Uterus (tissue), 4 donors: ENCODE measurements around the gene PKP4. TPM values are rescaled to one million over a fixed set of nuclear protein-coding genes. Genes with fewer than 3 reads are reported as not detected.

Source experiments
- DNase-seq, 2 donors: peaks; one replicate each; pipeline ENCODE4 v3.0.0-alpha.2; 2019 to 2020
- H3K27ac ChIP-seq, 2 donors: fragments of 200-600 bp; sonication (generic); 1 replicate in 1 of 2; 2 replicates in 1 of 2; pipeline ENCODE4 v1.5.1; 2016 to 2018
- H3K27me3 ChIP-seq, 2 donors: fragments of 200-600 bp; sonication (generic); one replicate each; pipeline ENCODE4 v1.5.1; 2018 to 2019; ENCODE audit warnings: control low read depth in 1 of 2
- H3K36me3 ChIP-seq, 2 donors: fragments of 200-600 bp; sonication (generic); one replicate each; pipeline ENCODE4 v1.5.1; 2019; ENCODE audit warnings: control low read depth in 1 of 2
- H3K4me1 ChIP-seq, 2 donors: fragments of 200-600 bp; sonication (generic); one replicate each; pipeline ENCODE4 v1.5.1; 2018 to 2019; ENCODE audit warnings: control low read depth in 1 of 2
- H3K4me3 ChIP-seq, 2 donors: fragments of 200-600 bp; sonication (generic); 1 replicate in 1 of 2; 2 replicates in 1 of 2; pipeline ENCODE4 v1.5.1; 2018 to 2019; ENCODE audit warnings: mild to moderate bottlenecking in 1 of 2
- H3K9me3 ChIP-seq, 2 donors: fragments of 200-600 bp; sonication (generic); one replicate each; pipeline ENCODE4 v1.5.1; 2019; ENCODE audit warnings: control low read depth in 1 of 2
- CTCF ChIP-seq, 4 experiments: fragments of 200-600 bp in 2 of 4; fragments of 450-650 bp in 2 of 4; sonication (generic) in 2 of 4; IDR thresholded peaks; one replicate each; pipeline ENCODE4 v1.5.1; 2016 to 2019; ENCODE audit warnings: antibody characterized with exemption in 4 of 4, mild to moderate bottlenecking in 2 of 4, moderate library complexity in 1 of 4
- POLR2A ChIP-seq, 2 donors: fragments of 450-650 bp; IDR thresholded peaks; one replicate each; pipeline ENCODE4 v1.6.1; 2016; ENCODE audit warnings: antibody characterized with exemption in 2 of 2, mild to moderate bottlenecking in 1 of 2, moderate library complexity in 1 of 2
- intact Hi-C: fragments of 100-400 bp; cut with DNase I; formaldehyde crosslinking; loops from one replicate; pipeline ENCODE4 v1.15.1; 2023; ENCODE audit warnings: low total_unique reads
- total RNA-seq, 4 donors: library from RNA; depleted of rRNA in 3 of 4; stranded (reverse); fragments of >200 nt in 3 of 4; gene quantifications; one replicate each; pipeline versions ENCODE4 v1.1.0 to v1.2.4, GENCODE V29; 2014 to 2023
- donor health status: DM: yes; HTN: yes; CAD: no.

PKP4 gene
- total RNA-seq, 4 donors from 2014 or later, result 35.6 to 122 (median 60.6) TPM

GRCh38 chr2:158603986-158604385 lies 147.2 kb downstream of the PKP4 start:
- no peaks in the 10 kb centered on the region for H3K9me3 ChIP-seq
- no peaks in the 10 kb centered on the region for H3K4me1 ChIP-seq
- no peaks in the 10 kb centered on the region for H3K27me3 ChIP-seq
- H3K27ac ChIP-seq, result no peak overlapping the region
- DNase-seq, result no peak
- TF ChIP-seq CTCF (IDR thresholded peaks at IDR 0.05) (no peak), POLR2A (IDR thresholded peaks at IDR 0.05) (no peak)
- intact Hi-C loops, result no loop called here
- H3K4me3 ChIP-seq, result no peak overlapping the region
- no peaks in the 10 kb centered on the region for H3K36me3 ChIP-seq

GRCh38 chr2:158610059-158610458 lies 153.3 kb downstream of the PKP4 start:
- Histone ChIP-seq H3K36me3 (no peaks in the 10 kb centered on the region), H3K4me3 (no peak overlapping the region), H3K4me1 (no peaks in the 10 kb centered on the region), H3K27ac (no peak overlapping the region), H3K27me3 (no peaks in the 10 kb centered on the region), H3K9me3 (no peaks in the 10 kb centered on the region)
- TF ChIP-seq POLR2A (IDR thresholded peaks at IDR 0.05) (no peak), CTCF (IDR thresholded peaks at IDR 0.05) (no peak)
- DNase-seq, result no peak
- intact Hi-C loops, result no loop called here

- Histone ChIP-seq H3K9me3 (no peaks in the 10 kb centered on the region), H3K36me3 (no peaks in the 10 kb centered on the region), H3K4me1 (no peaks in the 10 kb centered on the region), H3K27me3 (no peaks in the 10 kb centered on the region), H3K4me3 (no peak overlapping the region), H3K27ac (no peak overlapping the region)
- TF ChIP-seq CTCF (IDR thresholded peaks at IDR 0.05) (no peak), POLR2A (IDR thresholded peaks at IDR 0.05) (no peak)
- DNase-seq, result no peak
- intact Hi-C loops, result no loop called here
Observed at GRCh38 chr2:158616480-158617000, 159.8 kb downstream of the PKP4 start.

GRCh38 chr2:158618891-158619490 lies 162.2 kb downstream of the PKP4 start:
- H3K9me3 ChIP-seq, result no peaks in the 10 kb centered on the region
- no peaks in the 10 kb centered on the region for H3K27me3 ChIP-seq
- H3K27ac ChIP-seq, result no peak overlapping the region
- intact Hi-C loops, result no loop called here
- TF ChIP-seq CTCF (IDR thresholded peaks at IDR 0.05) (no peak), POLR2A (IDR thresholded peaks at IDR 0.05) (no peak)
- no peak overlapping the region for H3K4me3 ChIP-seq
- no peak for DNase-seq
- no peaks in the 10 kb centered on the region for H3K36me3 ChIP-seq
- H3K4me1 ChIP-seq, result no peaks in the 10 kb centered on the region

GRCh38 chr2:158619496-158619895 lies 162.7 kb downstream of the PKP4 start:
- Histone ChIP-seq H3K4me3 (no peak overlapping the region), H3K27me3 (no peaks in the 10 kb centered on the region), H3K36me3 (no peaks in the 10 kb centered on the region), H3K27ac (no peak overlapping the region), H3K4me1 (no peaks in the 10 kb centered on the region), H3K9me3 (no peaks in the 10 kb centered on the region)
- no peak for DNase-seq
- TF ChIP-seq POLR2A (IDR thresholded peaks at IDR 0.05) (no peak), CTCF (IDR thresholded peaks at IDR 0.05) (no peak)
- intact Hi-C loops, result no loop called here
